Right ventricle myocardium superior (tissue), 1 donor: Measurements from ENCODE around the gene PROSER3. TPM values are rescaled to one million over a fixed set of nuclear protein-coding genes. Genes with fewer than 3 reads are reported as not detected.

Experiments used
- ATAC-seq: fragments of 200-7000 bp; cut with Tn5 transposase; one replicate; pipeline ENCODE4 v1.9.1; 2020; ENCODE audit warnings: mild to moderate bottlenecking; ENCODE audit not compliant: poor library complexity
- DNase-seq: peaks from one replicate; pipeline ENCODE4 v3.0.0-alpha.2; 2020
- intact Hi-C: fragments of 100-400 bp; cut with DNase I; formaldehyde crosslinking; loops from one replicate; pipeline ENCODE4 v1.11.2; 2022
- total RNA-seq: library from RNA; stranded (reverse); fragmentation: NEBNext Ultra II Directional; extraction: Animal tissue kit (Norgen Biotek cat#: 25700); gene quantifications from one replicate; pipeline ENCODE4 v1.2.1, GENCODE V29; 2021
- donor health status: DM: no; HTN: yes; CAD: no; lungs with severe emphysema.

The PROSER3 gene
- total RNA-seq, 1 donor from 2014 or later, result 5.9 TPM

DNA sequence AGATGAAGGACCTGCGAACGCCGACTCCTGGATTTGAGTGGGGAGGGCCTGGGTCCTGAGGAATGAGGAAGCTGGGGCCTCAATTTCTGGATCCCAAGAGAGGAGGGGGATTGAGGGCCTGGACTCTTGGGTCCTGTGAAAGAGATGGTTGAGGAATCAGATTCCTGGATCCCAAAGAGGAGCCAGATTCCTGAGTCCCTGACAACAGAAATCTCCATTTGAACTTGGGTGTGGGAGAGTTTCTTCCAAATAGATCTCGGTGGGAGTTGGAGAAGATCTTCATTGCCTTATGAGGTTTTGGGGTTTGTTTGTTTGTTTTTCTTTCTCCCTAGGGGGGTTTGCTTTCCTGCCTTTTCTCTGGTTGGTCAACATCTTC is 11.9 kb upstream of the PROSER3 start:
- DNase-seq (no peak), ATAC-seq (no peak)
- intact Hi-C loops, result no loop called here

DNA sequence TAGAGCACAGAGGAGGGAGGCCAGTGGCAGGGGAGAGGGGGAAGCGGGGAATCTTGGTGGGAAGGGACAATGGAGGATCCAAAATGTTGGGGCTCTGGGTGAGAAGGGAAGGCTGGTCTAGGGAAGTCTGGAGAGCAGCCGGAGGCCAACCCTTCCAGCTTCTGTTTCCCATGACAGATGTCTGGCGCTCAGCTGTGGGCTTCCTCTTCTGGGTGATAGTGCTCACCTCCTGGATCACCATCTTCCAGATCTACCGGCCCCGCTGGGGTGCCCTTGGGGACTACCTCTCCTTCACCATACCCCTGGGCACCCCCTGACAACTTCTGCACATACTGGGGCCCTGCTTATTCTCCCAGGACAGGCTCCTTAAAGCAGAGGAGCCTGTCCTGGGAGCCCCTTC is 11.4 kb upstream of the PROSER3 start:
- peak; percentile 41 for DNase-seq
- intact Hi-C loops, result no loop called here
- ATAC-seq, result no peak

DNA sequence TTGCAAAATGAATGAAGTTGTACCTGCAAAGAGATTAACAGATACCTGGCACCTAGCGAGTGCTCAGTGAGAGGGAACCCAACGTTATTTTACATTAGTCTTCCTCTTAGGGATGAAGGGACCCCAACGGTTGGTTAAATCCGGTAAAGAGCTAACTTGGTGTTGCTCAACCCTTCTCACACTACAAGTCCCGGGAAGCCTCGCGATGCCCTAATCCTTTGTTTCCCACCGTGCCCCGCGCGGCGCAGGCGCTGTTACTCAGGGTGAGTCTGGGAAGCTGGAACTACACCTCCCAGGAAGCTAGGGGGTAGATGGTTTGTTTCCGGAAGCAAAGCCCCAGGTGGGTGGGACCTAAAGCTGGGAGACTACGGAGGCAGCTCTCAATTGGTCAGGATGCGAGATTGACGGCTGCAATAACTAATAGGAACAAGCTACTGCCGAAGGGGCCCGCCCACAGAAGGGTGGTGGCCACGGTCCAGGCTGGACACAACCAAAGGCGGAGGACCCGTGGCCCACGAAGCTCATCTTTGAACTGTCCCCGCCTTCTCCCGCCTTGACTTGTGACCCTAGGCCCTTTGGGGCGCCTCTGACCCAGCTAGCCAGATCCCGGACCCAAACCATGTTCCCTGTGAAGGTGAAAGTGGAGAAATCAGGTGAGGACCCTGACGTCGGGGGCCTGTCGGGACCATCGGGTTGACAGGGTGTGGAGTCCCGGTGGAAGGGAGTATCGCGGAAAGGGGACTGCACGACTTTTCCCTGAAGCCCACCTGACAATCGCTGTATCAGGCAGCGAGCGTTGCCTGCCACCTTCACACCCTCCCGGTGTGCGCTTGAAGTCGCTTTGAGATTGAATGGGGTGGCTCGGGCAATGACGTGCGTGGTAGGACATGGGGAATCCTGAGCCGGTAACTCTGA is 9.6 kb upstream of the PROSER3 start, which contains the start of gene LIN37:
LIN37 (plus strand) TSS at position 471 of the 915 bp plus-strand sequence; CDS start at position 620, 149 bp downstream.
- ATAC-seq, result peak; percentile 86
- peak; percentile 99 for DNase-seq
- intact Hi-C loops, result no loop called here

DNA sequence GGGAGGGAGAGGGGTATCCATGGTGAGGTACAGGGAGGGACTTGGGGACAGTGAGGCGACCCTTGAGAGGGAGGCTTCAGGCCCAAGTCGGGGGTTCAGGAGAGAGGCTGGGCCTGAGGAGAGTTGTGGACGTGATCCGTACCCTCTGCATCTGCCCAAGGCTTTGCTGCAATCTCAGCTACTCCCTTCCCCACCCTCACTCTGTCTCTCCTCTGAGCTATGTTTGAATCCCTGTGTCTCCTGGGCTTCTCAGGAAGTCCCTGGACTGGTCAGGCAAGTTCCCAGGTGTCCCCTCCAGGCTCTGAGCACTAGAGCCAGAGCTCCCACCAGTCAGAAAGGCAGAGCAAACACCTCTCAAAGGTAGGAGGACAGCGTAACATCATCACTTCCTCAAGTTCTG is 7.8 kb upstream of the PROSER3 start:
- intact Hi-C loops, result no loop called here
- DNase-seq (no peak), ATAC-seq (no peak)

DNA sequence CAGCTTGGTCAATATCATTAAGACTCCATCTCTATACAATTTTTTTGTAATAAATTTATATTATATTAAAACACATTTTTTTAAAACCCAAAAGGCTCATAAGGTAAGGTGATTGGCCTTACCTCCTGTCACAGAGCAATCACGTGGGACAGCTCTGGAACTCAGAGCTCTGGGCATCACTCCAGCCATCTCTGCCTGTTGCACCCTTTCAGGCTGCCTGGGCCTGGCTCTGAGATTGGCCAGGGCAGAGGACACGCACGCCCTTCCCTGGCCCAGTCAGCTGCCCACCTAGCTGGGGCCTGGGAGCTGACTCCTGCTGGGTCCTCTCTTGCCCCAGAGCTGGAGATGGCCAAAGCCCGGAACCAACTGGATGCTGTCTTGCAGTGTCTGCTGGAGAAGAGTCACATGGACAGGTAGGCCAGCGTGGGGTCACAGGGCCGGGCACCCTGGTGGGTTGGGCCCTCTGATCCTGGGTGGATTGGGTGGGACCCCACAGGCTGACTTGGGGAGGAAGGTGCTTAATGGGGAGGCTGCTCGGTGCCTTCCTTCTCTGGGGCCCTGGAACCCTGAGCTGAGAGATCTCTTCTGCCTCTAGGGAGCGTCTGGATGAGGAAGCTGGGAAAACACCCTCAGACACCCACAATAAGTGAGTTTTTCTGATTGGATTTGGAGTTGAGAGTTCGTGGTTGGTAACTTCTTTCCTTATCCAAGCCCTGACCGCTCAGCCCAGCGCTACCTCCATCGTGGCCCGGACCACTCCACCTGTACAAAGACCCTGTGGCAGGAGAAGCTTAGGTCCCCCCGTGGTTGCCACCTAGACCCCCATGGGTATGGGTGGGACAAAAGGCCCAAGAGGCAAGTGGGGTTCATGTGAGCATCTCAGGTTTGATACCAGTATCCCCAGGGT is 5.9 kb upstream of the PROSER3 start:
- intact Hi-C loops, result no loop called here
- DNase-seq (peak; percentile 47), ATAC-seq (no peak)

DNA sequence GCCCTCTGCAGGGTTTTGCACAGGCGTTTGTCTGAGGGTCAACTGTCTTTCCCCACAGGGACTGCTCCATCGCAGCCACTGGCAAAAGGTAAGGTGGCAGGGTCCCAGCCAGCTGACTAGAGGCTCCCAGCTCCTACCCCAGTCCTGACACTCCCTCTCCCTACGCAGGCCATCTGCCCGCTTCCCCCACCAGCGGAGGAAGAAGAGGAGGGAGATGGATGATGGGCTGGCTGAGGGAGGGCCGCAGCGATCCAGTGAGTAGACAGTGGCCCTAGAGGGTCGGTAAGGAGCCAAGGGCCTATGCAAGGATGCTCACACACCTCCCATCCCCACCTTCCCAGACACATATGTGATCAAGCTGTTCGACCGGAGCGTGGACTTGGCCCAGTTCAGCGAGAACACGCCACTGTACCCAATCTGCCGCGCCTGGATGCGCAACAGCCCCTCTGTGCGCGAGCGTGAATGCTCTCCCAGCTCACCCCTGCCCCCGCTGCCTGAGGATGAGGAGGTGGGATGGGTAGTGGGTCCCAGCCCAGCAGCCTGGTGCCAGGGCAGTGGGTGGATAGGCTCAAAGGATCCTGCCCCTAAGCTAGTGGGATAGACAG is 5.1 kb upstream of the PROSER3 start:
- no peak for ATAC-seq
- intact Hi-C loops, result no loop called here
- DNase-seq, result peak; percentile 48

DNA sequence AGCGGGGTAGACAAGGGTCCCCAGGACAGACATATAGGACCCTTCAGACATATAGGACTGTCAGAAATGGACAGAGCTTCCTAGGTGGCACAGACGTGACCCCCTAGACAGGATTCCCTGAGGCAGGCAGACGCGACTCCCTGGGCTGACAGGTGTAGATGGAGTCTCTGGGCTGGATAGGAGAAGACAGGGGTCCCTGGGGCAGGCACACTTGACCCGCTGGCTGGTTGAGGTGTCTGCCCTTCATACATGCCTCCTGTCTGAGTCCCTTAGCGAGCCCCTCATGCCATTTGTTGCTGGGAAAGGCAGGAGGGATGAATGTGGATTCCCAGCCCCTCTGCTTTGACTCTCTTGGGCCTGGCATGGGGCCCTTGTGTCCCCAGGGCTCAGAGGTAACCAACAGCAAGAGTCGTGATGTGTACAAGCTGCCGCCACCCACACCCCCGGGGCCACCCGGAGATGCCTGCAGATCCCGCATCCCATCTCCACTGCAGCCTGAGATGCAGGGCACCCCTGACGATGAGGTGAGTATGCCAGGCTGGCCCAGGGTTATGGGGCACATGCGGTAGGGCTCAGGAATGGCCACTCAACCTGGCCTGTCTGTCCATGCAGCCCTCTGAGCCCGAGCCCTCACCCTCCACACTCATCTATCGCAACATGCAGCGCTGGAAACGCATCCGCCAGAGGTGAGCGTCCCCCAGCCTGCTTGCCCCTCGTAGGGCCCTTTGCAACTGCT is 4.2 kb upstream of the PROSER3 start:
- DNase-seq (peak; percentile 51), ATAC-seq (no peak)
- intact Hi-C loops, result no loop called here

DNA sequence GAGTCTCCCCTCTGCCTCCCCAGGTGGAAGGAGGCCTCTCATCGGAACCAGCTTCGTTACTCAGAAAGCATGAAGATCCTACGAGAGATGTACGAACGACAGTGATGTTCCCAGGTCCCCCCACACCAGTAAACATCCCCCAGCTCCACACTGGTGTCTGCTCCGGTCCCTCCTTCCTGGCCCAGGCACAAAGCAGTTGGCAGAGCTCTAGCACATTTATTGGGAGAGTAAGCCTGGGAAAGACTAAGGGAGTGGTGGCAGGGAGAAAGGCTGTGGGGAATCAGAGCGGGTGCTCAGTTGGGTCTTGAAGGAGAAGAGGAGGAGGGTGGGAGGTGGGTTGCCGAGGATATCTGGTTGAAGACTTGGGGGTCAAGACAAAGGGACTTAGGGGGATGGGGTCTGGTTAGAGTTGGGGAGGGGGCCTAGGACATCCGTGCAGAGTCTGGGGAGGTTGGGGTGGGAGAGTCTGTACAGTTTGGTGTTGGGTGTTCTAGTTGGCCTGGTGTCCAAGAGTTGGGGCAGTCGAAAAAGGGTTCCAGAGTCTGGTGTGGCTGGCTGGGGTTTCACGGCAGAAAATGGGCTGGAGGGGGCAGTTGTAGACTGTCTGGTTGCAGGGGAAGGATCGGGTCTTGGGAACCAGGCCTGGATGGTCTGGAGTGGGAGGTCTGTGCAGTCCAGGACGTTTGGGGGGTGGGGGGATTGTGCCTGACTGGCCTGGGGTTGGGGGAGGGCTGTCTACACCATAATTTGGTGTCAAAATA is 3.4 kb upstream of the PROSER3 start:
- peak; percentile 46 for DNase-seq
- intact Hi-C loops, result loop anchor here (5.0 kb wide), 1 partner anchor 178 kb away; no protein-coding TSS in a partner anchor
- no peak for ATAC-seq

DNA sequence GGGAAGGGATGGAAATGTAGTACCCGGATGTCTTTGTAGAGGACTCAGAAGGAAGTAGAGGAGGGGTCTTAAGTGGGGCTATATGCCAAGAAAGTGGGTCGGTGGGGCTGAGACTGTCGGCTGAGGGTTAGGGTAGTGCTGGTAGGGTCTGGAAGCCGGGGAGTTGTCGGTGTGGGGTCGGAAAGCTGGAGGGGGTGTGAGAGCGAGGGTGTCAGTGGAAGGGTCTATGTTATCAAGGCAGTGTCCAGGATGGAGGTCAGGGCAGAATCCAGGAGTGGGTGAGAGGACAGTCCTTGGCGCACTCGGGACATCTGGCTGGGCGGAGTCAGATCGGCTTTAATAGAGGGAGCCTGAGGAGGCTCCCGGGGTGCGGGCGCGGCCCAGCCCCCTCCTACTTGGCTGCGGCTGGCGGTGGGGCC is 2.8 kb upstream of the PROSER3 start:
- intact Hi-C loops, result loop anchor here (5.0 kb wide), 1 partner anchor 177 kb away; no protein-coding TSS in a partner anchor
- DNase-seq (no peak), ATAC-seq (no peak)

DNA sequence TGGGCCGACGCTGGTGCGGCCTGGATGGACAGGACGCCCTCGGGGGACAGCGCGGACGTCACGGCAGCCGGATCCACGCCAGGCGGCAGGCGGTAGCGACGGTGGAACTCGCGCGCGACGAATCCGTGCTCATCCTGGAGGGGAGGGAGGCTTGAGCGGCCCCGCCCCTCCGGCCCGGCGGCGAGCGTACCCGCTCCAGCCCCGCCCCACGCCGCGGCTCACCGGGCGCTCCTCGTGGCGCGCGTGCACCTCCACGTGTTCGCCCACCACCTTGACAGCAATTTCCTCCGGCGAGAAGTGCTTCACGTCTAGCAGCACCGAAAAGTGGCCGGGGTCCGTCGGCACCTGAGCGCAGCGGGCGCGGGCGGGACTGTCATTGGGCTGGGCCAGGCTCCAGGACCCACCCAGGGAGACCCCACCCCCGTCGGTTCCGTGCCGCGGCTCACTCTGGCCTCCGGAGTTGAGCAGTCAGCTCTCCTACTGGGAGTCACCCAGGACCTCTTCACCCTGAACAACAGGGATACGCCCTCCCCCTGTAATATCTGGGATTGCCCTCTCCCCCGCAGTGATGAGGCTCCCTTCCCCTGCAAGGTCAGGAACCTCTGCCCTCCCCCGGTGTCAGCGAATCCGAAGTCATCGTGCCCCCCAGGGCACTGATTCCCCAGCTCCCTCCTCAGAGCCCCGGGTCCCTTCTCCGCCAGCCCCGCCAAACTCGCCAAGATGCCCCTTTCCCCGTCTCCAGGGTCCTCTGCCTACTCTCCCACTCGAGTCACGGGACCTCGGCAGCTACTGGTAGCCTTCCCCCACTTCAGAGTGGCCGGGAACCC is 2.2 kb upstream of the PROSER3 start:
- DNase-seq (peak; percentile 94), ATAC-seq (peak; percentile 60)
- intact Hi-C loops, result loop anchor here (5.0 kb wide), 1 partner anchor 177 kb away; no protein-coding TSS in a partner anchor

DNA sequence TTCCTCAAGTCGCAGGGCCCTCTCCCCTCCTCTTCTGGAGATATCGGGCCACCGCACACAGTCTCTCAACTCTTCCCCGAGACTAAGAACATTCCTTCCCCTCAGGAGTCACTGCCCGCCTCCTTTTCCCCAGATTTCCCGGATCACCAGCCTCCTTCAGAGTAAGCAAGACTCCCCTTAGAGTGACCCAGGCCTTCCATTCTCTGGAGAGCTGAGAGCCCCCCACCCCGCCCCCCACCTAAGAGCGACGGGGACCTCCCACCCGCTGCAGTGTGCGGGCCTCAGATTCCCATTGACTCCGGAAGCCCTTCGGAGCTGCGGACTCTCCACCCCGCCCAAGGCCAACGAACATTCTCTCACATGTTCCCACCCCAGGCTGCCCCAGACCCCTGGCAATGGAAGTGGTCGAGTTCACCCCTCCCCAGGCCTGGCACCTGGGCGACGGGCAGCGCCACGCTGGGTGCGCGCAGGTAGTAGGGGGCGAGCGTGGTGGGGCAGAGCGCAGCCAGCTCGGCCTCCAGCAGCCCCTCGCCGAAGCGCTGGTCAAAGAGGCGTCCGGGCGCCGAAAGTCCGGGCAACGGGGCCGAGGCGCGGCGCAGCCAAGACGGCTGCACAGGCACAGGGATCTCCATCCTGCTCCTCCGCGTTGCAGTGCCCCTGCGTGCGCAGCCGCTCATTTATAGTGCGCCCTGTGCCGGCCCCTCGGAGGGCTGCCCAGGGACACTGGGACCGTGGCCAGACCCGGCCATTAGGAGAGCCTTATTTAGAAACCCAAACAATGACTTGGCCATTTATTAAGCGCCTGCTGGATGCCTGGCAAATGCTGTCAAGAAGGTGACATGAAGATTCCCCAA is 1.4 kb upstream of the PROSER3 start, which contains the start of gene HSPB6:
HSPB6 (minus strand) TSS at position 653 of the 854 bp plus-strand sequence; CDS start at position 632, 21 bp downstream.
- peak; percentile 47 for ATAC-seq
- intact Hi-C loops, result loop anchor here (5.0 kb wide), 1 partner anchor 176 kb away; no protein-coding TSS in a partner anchor
- DNase-seq, result peak; percentile 88

DNA sequence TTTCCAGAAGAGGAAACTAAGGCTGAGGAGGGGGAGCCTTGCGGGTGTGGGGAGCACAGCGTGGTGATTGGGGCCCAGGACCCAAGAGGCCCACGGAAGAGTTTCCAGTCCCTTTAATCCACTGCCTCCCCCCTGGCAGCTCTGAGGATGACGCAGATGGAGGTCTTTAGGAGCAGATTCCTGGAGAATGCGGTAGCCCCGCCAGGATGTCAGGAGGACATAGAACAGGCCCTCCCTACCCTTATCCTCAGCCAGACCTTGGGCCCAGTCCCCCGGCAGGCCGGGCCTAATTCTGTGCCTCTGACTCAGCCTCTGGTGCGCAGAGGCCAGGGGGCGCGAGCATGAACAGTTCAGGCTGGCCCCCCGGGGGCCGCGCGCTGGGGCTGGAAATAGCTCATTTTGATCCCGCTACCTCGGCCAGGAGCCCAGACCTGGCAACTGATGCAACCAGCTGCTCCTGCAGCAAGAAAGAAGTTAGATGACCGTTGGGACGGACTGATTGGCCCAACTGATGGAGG is 686 bp upstream of the PROSER3 start:
- ATAC-seq (peak; percentile 52), DNase-seq (peak; percentile 94)
- intact Hi-C loops, result loop anchor here (5.0 kb wide), 1 partner anchor 175 kb away; no protein-coding TSS in a partner anchor

DNA sequence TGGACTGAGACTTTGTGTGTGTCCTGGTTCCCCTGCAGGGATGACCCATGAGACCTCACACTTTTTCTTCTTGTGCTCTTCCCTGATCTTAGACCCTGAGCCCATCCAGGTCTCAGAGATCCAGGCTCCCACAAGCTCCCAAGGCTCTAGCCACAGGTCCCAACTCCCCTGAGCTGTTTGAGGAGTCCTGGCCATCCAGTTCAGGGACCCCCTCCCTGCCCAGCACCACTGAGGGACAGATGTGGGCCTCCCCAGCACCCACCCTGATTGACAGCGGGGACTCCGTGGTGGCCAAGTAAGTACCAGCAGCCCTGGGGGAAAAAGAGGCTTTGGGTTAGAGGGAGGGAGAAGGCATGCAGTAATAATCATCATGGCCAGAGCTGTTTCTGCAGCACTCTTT is 1.7 kb downstream of the PROSER3 start:
- intact Hi-C loops, result loop anchor here (5.0 kb wide), 1 partner anchor 173 kb away; no protein-coding TSS in a partner anchor
- peak; percentile 22 for DNase-seq

DNA sequence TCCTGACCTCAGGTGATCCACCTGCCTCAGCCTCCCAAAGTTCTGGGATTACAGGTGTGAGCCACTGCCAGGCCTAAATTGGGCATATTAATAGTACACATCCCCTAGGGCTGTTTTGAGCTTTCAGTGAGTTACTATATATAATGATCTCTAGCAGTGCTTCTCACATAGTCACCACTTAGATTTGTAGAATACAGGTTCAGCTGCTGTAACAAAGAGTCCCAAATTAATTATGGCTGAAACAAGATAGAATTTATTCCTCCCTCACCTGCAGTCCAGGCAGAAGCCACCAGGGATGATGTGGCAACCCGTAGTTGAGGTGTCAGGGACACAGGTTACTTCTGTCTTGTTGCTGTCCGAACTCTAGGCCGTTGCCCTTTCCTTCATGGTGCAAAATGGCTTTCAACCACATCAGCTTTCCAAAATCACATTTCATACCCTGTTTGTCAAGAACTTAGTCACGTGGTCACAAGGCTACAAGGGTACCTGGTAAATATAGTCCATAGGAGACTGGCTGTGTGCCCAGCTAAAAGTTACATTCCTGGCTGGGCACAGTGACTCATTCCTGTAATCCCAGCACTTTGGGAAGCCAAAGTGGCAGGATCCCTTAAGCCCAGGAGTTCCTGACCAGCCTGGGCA is 2.9 kb downstream of the PROSER3 start:
- no peak for ATAC-seq

More for the DNA sequence above, 1.7 kb downstream of the PROSER3 start:
- no peak for ATAC-seq

More for the DNA sequence above, 2.9 kb downstream of the PROSER3 start:
- intact Hi-C loops, result no loop called here
- DNase-seq, result no peak
